ENCODE results near the gene EFHC1.

DNA sequence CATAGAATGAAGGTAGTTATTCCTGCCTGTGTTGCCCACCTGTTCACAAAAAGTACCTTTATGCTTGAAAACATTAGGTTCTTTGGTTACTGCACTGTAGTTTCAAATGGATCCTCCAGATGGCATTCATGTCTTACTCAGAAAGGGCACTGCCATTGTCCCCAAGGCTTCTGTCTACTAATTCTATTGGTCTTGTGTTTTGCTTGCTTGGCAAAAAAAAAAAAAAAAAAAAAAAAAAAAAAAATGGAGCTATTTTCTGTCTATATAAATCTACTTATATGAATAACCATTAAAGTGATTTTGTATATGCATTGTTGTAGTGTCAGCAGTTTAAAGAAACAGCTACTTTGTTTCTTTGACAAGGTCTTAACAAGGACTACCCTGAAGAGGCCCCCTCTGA lies 12.7 kb upstream of the EFHC1 start:
- TF ChIP-seq POLR2A (IDR thresholded peaks at IDR 0.05) (no peak), CTCF (IDR thresholded peaks at IDR 0.05) (peak in 1 of 4 experiments; percentile 11)
